HUES48 (cell line): Measurements from ENCODE around the gene PRM1.

Experiments used
- H3K27ac ChIP-seq: one replicate; pipeline ENCODE4 v1.7.0; 2013; ENCODE audit warnings: low read depth, low read length, inconsistent platforms
- H3K27me3 ChIP-seq: 2 replicates; pipeline ENCODE4 v1.6.1; 2013; ENCODE audit warnings: mild to moderate bottlenecking, low read length; ENCODE audit not compliant: control insufficient read depth, insufficient read depth
- H3K36me3 ChIP-seq: 2 replicates; pipeline ENCODE4 v1.6.1; 2013; ENCODE audit warnings: low read length; ENCODE audit not compliant: control insufficient read depth, insufficient read depth
- H3K4me1 ChIP-seq: 2 replicates; pipeline ENCODE4 v1.6.1; 2013; ENCODE audit warnings: mild to moderate bottlenecking, low read length; ENCODE audit not compliant: control insufficient read depth, insufficient read depth
- H3K4me3 ChIP-seq: 2 replicates; pipeline ENCODE4 v1.5.1; 2013; ENCODE audit warnings: mild to moderate bottlenecking, low read depth, low read length
- H3K9ac ChIP-seq: 2 replicates; pipeline ENCODE4 v1.6.1; 2013; ENCODE audit warnings: mild to moderate bottlenecking, low read depth, low read length, moderate library complexity
- H3K9me3 ChIP-seq: 2 replicates; pipeline ENCODE4 v1.6.1; 2013; ENCODE audit warnings: low read length; ENCODE audit not compliant: control insufficient read depth, insufficient read depth

PRM1 gene

DNA sequence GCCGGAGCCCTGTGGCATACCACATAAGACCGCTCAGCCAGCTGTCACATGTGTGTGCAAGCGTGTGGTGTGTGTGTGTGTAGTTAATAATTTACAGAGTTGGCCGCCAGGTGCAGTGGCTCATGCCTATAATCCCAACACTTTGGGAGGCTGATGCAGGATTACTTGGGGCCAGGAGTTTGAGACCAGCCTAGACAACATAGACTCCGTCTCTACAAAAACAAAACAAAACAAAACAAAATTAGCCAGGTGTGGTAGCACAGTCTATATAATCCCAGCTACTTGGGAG lies 45.5 kb downstream of the PRM1 start:
- H3K36me3 ChIP-seq: no peaks in the 10 kb centered on the region
- H3K9me3 ChIP-seq: no peaks in the 10 kb centered on the region
- H3K9ac ChIP-seq: no peak overlapping the region
- H3K27me3 ChIP-seq: peaks cover 4% of the 10 kb centered on the region; the same call in 1 of the 2 replicates
- H3K4me3 ChIP-seq: no peak overlapping the region
- 0 out of 2 replicates have a peak, but pooled peaks cover 6% of the 10 kb centered on the region for H3K4me1 ChIP-seq
- H3K27ac ChIP-seq: no peak overlapping the region

DNA sequence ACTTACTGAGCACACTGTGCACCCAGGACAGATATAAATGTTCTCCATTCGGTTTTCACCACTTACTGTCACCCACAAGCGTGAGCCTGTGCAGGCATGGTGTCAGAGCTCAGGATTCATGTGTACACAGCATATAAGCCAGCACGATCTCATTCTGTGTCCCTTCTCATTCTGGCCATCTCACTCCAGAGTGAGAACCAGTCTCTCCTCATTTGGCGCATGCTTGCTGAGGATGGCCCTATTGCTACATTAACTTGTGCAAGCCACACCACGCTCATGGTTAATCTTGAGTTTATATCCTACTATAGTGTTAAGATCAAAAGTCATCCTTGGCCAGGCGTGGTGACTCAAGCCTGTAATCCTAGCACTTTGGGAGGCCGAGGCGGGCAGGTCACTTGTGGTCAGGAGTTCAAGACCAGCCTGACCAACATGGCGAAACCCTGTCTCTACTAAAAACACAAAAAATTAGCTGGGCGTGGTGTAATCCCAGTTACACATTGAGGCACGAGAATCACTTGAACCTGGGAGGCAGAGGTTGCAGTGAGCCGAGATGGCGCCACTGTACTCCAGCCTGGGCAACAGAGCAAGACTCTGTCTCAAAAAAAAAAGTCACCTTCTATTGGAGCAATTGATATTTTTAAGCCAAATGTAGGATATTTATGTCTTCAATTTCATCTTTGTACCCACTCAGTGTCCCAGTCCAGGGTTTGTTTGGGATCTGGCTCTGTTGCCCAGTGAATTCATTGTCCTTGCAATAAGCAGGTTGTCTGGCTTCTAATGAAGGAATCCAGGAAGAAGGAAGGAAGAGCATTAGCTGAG lies 46.0 kb downstream of the PRM1 start:
- Histone ChIP-seq H3K9ac (no peak overlapping the region), H3K4me1 (0 out of 2 replicates have a peak, but pooled peaks cover 6% of the 10 kb centered on the region), H3K27ac (no peak overlapping the region), H3K9me3 (no peaks in the 10 kb centered on the region), H3K27me3 (peaks cover 4% of the 10 kb centered on the region; the same call in 1 of the 2 replicates), H3K4me3 (no peak overlapping the region), H3K36me3 (no peaks in the 10 kb centered on the region)

DNA sequence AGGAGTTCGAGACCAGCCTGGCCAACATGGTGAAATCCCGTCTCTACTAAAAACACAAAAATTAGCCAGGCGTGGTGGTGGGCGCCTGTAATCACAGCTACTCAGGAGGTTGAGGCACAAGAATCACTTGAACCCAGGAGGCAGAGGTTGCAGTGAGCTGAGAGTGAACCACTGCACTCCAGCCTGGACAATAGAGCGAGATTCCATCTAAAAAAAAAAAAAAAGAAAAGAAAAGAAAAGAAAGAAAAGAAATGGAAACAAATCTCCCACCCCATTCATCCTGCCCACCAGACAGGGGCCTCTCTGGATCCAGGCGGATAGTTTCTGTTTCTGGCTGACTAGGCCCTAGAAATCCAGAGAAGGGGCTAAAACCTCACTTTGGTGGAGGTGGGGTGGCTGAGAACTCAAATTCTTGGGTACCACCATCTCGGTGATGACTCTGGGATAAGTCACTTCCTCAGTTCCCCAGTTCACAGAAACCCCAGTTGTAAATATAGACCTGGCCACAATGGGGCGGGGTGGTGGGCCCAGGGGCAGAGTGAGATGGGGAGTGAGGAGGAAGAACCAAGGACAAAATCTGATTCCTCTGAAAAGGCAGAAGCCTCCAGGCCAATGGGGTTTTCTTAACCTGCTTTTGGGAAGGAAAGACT lies 47.3 kb downstream of the PRM1 start:
- peaks cover 4% of the 10 kb centered on the region; the same call in 1 of the 2 replicates for H3K27me3 ChIP-seq
- H3K4me1 ChIP-seq: 0 out of 2 replicates have a peak, but pooled peaks cover 6% of the 10 kb centered on the region
- H3K36me3 ChIP-seq: no peaks in the 10 kb centered on the region
- no peak overlapping the region for H3K9ac ChIP-seq
- no peak overlapping the region for H3K4me3 ChIP-seq
- H3K9me3 ChIP-seq: no peaks in the 10 kb centered on the region
- H3K27ac ChIP-seq: no peak overlapping the region

DNA sequence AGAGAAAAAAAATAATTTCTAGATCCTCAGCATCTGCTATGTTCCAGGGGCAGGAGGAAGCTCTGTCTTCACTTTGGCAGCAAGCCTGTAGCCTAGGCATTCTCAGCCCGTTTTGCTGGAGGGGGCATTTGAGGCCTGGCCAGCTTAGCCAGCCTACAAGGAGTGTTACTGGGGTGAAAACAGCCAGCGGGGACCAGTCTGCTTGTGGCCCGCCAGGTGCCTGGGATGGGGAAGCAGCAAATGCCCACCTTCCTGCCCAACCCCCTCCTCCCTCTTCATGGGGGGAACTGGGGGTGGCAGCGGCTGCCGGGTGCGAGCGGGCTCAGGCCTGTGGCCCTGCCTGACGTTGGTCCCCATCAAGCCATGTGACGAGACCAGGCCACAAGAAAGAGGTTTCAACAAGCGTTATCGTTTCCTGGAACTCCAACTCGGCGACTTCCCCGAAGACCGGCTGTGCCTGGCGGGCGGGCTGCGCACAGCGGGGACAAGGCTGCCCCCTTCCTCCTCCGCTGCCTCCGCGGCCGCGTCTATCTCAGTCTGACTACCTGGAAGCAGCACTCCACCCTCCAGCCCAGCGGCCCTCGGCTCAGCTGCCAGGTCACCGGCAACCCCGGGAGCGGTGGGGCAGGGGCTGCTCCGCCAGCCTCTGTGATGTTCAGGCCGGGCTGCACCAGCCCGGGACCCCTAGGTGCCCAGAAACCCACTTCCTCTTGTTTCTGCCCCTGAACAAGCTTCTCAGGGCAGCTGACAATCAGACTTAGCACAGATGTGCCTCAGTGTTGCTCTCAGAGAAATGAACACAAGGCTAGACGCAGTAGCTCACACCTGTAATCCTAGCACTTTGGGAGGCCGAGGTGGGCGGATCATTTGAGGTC lies 48.0 kb downstream of the PRM1 start:
- Histone ChIP-seq H3K4me3 (no peak overlapping the region), H3K27ac (no peak overlapping the region), H3K9me3 (no peaks in the 10 kb centered on the region), H3K9ac (no peak overlapping the region), H3K4me1 (0 out of 2 replicates have a peak, but pooled peaks cover 6% of the 10 kb centered on the region), H3K36me3 (no peaks in the 10 kb centered on the region), H3K27me3 (peaks cover 4% of the 10 kb centered on the region; the same call in 1 of the 2 replicates)

DNA sequence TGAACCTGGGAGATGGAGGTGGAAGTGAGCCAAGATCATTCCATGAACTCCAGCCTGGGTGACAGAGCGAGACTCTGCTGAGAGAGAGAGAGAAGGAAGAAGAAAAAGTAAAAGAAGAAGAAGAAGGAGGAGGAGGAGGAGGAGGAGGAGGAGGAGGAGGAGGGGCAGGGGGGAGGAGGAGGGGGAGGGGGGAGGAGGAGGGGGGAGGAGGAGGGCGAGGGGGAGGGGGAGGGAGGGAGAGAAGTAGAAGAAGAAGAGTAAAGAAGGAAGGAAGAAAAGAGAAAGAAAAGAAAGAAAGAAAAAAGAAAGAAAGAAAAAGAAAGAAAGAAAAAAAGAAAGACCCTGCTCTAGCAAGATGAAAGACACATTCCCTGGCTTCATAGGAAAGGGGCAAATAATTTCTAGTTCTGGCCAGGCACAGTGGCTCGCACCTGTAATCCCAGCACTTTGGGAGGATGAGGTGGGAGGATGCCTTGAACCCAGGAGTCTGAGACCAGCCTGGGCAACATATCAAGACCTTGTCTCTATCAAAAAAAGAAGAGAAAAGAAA lies 48.8 kb downstream of the PRM1 start:
- no peak overlapping the region for H3K4me3 ChIP-seq
- 0 out of 2 replicates have a peak, but pooled peaks cover 6% of the 10 kb centered on the region for H3K4me1 ChIP-seq
- peaks cover 4% of the 10 kb centered on the region; the same call in 1 of the 2 replicates for H3K27me3 ChIP-seq
- no peaks in the 10 kb centered on the region for H3K9me3 ChIP-seq
- H3K27ac ChIP-seq: no peak overlapping the region
- H3K36me3 ChIP-seq: no peaks in the 10 kb centered on the region
- no peak overlapping the region for H3K9ac ChIP-seq

DNA sequence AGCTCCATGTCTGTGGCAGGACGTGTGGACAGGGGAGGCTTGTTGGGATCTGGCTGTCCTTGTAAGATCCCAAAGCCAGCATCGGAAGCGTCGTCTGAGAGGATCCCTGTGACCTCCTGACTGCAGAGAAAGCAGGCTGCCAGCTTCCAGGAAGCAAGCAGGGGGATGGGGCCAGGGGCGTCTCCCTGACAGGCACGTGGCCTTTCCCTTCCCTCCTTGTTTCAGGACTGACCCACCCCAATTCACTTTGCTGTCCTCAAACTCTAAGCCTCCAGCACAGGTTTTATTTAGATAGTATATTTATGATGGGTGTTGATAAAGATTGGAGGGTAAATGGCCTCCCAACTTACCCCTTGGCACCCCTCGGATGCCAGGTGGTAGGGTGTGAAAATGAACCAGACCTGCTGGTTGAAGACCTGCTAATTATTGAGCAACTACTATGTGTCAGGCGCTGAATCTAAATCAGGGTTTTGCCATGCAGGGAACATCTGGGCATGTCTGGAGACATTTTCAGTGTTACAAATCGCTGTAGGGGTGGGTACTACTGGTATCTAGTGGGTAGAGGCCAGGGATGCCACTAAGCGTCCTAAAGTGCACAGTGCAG lies 49.7 kb downstream of the PRM1 start:
- no peak overlapping the region for H3K9ac ChIP-seq

More for the DNA sequence above, 49.7 kb downstream of the PRM1 start:
- peaks cover 4% of the 10 kb centered on the region; the same call in 1 of the 2 replicates for H3K27me3 ChIP-seq
- no peaks in the 10 kb centered on the region for H3K36me3 ChIP-seq
- H3K4me1 ChIP-seq: 0 out of 2 replicates have a peak, but pooled peaks cover 6% of the 10 kb centered on the region
- no peak overlapping the region for H3K4me3 ChIP-seq
- no peaks in the 10 kb centered on the region for H3K9me3 ChIP-seq
- H3K27ac ChIP-seq: no peak overlapping the region
